H1 (cell line): ENCODE measurements around the gene CD226. TPM values are rescaled to one million over a fixed set of nuclear protein-coding genes. Genes with fewer than 3 reads are reported as not detected.

Source experiments
- CTCF ChIA-PET: fragments of 300-600 bp; sonication (Branson Sonifier 250); formaldehyde crosslinking; loops from one replicate; lab custom pipeline; 2021; ENCODE audit not compliant: partially characterized antibody; lab: Charles Lee
- POLR2A ChIA-PET: fragments of 300-600 bp; sonication (Branson Sonifier 250); formaldehyde crosslinking; loops from one replicate; lab custom pipeline; 2021; ENCODE audit warnings: inconsistent platforms; ENCODE audit not compliant: partially characterized antibody; lab: Charles Lee
- DNase-seq, 2 experiments: peaks; one replicate each; pipeline versions ENCODE4 v3.0.0 to v3.0.0-alpha.2; 2010 to 2022; ENCODE audit warnings: low spot score in 2 of 2, low read depth in 1 of 2, mixed read lengths in 1 of 2
- FAIRE-seq: peaks from 2 replicates; lab custom pipeline; 2011; peaks lifted over from hg19 to GRCh38; lab: Jason Lieb, UNC
- H2AFZ ChIP-seq: 2 replicates; pipeline ENCODE4 v1.8.1; 2012; ENCODE audit warnings: low read length, inconsistent platforms
- H2AK5ac ChIP-seq: 2 replicates; pipeline ENCODE4 v1.6.1; 2013; ENCODE audit warnings: low read depth, low read length
- H2BK120ac ChIP-seq: replicated peaks from 2 replicates; pipeline ENCODE3; 2013; ENCODE audit warnings: low read depth, low read length, inconsistent platforms
- H2BK12ac ChIP-seq: 2 replicates; pipeline ENCODE4 v1.6.1; 2013; ENCODE audit warnings: low read depth, low read length
- H2BK15ac ChIP-seq: 2 replicates; pipeline ENCODE4 v1.6.1; 2013; ENCODE audit warnings: low read length
- H2BK20ac ChIP-seq: 2 replicates; pipeline ENCODE4 v1.6.1; 2013; ENCODE audit warnings: low read length
- H2BK5ac ChIP-seq: 2 replicates; pipeline ENCODE4 v1.6.1; 2013; ENCODE audit warnings: low read depth, low read length
- H3K14ac ChIP-seq: 2 replicates; pipeline ENCODE4 v1.6.1; 2013; ENCODE audit warnings: inconsistent platforms; ENCODE audit not compliant: insufficient read length
- H3K18ac ChIP-seq: 2 replicates; pipeline ENCODE4 v1.6.1; 2013; ENCODE audit warnings: low read length; ENCODE audit errors: extremely low read depth
- H3K23ac ChIP-seq: 2 replicates; pipeline ENCODE4 v1.6.1; 2013; ENCODE audit warnings: inconsistent platforms; ENCODE audit not compliant: insufficient read length
- H3K23me2 ChIP-seq: 2 replicates; pipeline ENCODE4 v1.6.1; 2013; ENCODE audit warnings: low read depth, low read length
- H3K27ac ChIP-seq: 2 replicates; pipeline ENCODE4 v1.6.1; 2011; ENCODE audit warnings: low read depth, low read length, inconsistent platforms
- H3K27me3 ChIP-seq, 4 experiments: replicated peaks in 1 of 4; 1 replicate in 1 of 4; 2 replicates in 3 of 4; pipeline versions ENCODE4 v1.6.1 to v1.8.1; 2011 to 2013; ENCODE audit warnings: low read length in 3 of 4, mild to moderate bottlenecking in 3 of 4, inconsistent platforms in 2 of 4, mixed read lengths in 2 of 4, moderate library complexity in 1 of 4; ENCODE audit not compliant: control insufficient read depth in 3 of 4, insufficient read depth in 3 of 4; ENCODE audit errors: extremely low read depth in 1 of 4
- H3K36me3 ChIP-seq, 4 experiments: 2 replicates each; pipeline versions ENCODE4 v1.6.1 to v1.8.1; 2011 to 2013; ENCODE audit warnings: mild to moderate bottlenecking in 4 of 4, low read length in 3 of 4, moderate library complexity in 2 of 4, control low read depth in 1 of 4, inconsistent platforms in 1 of 4; ENCODE audit not compliant: insufficient read depth in 4 of 4, control insufficient read depth in 2 of 4
- H3K4ac ChIP-seq: replicated peaks from 2 replicates; pipeline ENCODE3; 2013; ENCODE audit warnings: low read length, low read depth, mixed read lengths, inconsistent platforms; ENCODE audit not compliant: insufficient read length
- H3K4me1 ChIP-seq, 4 experiments: replicated peaks in 1 of 4; 1 replicate in 1 of 4; 2 replicates in 3 of 4; pipeline versions ENCODE4 v1.6.1 to v1.8.1; 2011 to 2013; ENCODE audit warnings: low read length in 3 of 4, inconsistent platforms in 2 of 4, mixed read lengths in 1 of 4; ENCODE audit not compliant: insufficient read depth in 4 of 4, control insufficient read depth in 3 of 4
- H3K4me2 ChIP-seq, 2 experiments: 2 replicates each; pipeline versions ENCODE4 v1.6.1 to v1.8.1; 2011 to 2013; ENCODE audit warnings: low read depth in 2 of 2, low read length in 2 of 2, control low read depth in 1 of 2, inconsistent platforms in 1 of 2, mild to moderate bottlenecking in 1 of 2; ENCODE audit not compliant: insufficient read depth in 1 of 2
- H3K4me3 ChIP-seq, 4 experiments: fragments of 200-600, 300-600 bp in 1 of 4; sonication (generic), shearing (Covaris generic), sonication (Bioruptor Twin) in 1 of 4; 2 replicates each; pipeline versions ENCODE4 v1.5.1 to v1.8.1; 2011 to 2016; ENCODE audit warnings: low read length in 4 of 4, low read depth in 3 of 4, control low read depth in 2 of 4, inconsistent platforms in 2 of 4, mild to moderate bottlenecking in 2 of 4, mixed read lengths in 1 of 4, moderate library complexity in 1 of 4; ENCODE audit not compliant: insufficient read depth in 2 of 4; ENCODE audit errors: extremely low read depth in 1 of 4
- H3K56ac ChIP-seq: replicated peaks from 2 replicates; pipeline ENCODE3; 2013; ENCODE audit warnings: low read depth, mild to moderate bottlenecking, mixed read lengths, low read length, inconsistent platforms; ENCODE audit not compliant: insufficient read length
- H3K79me1 ChIP-seq: 2 replicates; pipeline ENCODE4 v1.6.1; 2013; ENCODE audit warnings: low read depth, low read length, control low read depth
- H3K79me2 ChIP-seq, 2 experiments: 2 replicates each; pipeline versions ENCODE4 v1.6.1 to v1.8.1; 2012 to 2013; ENCODE audit warnings: low read length in 2 of 2, mild to moderate bottlenecking in 2 of 2, inconsistent platforms in 1 of 2; ENCODE audit not compliant: insufficient read depth in 2 of 2, control insufficient read depth in 1 of 2
- H3K9ac ChIP-seq, 4 experiments: replicated peaks in 1 of 4; 1 replicate in 1 of 4; 2 replicates in 3 of 4; pipeline versions ENCODE4 v1.6.1 to v1.8.1; 2011 to 2013; ENCODE audit warnings: low read depth in 3 of 4, low read length in 3 of 4, control low read depth in 2 of 4, mild to moderate bottlenecking in 2 of 4, moderate library complexity in 2 of 4, inconsistent platforms in 1 of 4; ENCODE audit errors: extremely low read depth in 1 of 4
- H3K9me3 ChIP-seq, 2 experiments: 2 replicates each; pipeline versions ENCODE4 v1.6.1 to v1.8.1; 2012 to 2013; ENCODE audit warnings: mild to moderate bottlenecking in 2 of 2, moderate library complexity in 2 of 2, control low read depth in 1 of 2, inconsistent platforms in 1 of 2, low read depth in 1 of 2, low read length in 1 of 2, mixed read lengths in 1 of 2; ENCODE audit not compliant: insufficient read depth in 2 of 2
- H4K20me1 ChIP-seq, 2 experiments: replicated peaks in 1 of 2; 2 replicates each; pipeline versions ENCODE3 to v1.8.1; 2011 to 2013; ENCODE audit warnings: inconsistent platforms in 2 of 2, low read length in 2 of 2, mild to moderate bottlenecking in 1 of 2; ENCODE audit not compliant: insufficient read depth in 2 of 2, control insufficient read depth in 1 of 2
- H4K5ac ChIP-seq: 2 replicates; pipeline ENCODE4 v1.6.1; 2013; ENCODE audit warnings: low read length, low read depth, mixed read lengths, inconsistent platforms; ENCODE audit not compliant: insufficient read length
- H4K8ac ChIP-seq: 2 replicates; pipeline ENCODE4 v1.8.0; 2013; ENCODE audit warnings: mild to moderate bottlenecking, moderate library complexity, low read length, inconsistent platforms; ENCODE audit not compliant: insufficient read depth; ENCODE audit errors: extremely low read depth
- H4K91ac ChIP-seq: replicated peaks from 2 replicates; pipeline ENCODE3; 2013; ENCODE audit warnings: low read length, mixed read lengths, inconsistent platforms; ENCODE audit not compliant: insufficient read length
- CEBPB ChIP-seq: IDR thresholded peaks from 2 replicates; pipeline ENCODE4 v1.6.1; 2012; ENCODE audit warnings: low read depth, low read length
- CREB1 ChIP-seq: IDR thresholded peaks from 2 replicates; pipeline ENCODE4 v1.6.1; 2012; ENCODE audit warnings: inconsistent platforms
- HDAC2 ChIP-seq, 2 experiments: fragments of 300-600 bp in 1 of 2; sonication (generic) in 1 of 2; IDR thresholded peaks; 2 replicates each; pipeline ENCODE4 v1.6.1; 2011 to 2012; ENCODE audit warnings: low read depth in 2 of 2, low read length in 2 of 2, mild to moderate bottlenecking in 2 of 2, moderate library complexity in 2 of 2, borderline replicate concordance in 1 of 2, inconsistent platforms in 1 of 2
- HDAC6 ChIP-seq: IDR thresholded peaks from one replicate; pipeline ENCODE4 v1.7.1; 2012; ENCODE audit warnings: low read depth, mild to moderate bottlenecking, inconsistent platforms, low read length, moderate library complexity
- JUN ChIP-seq: IDR thresholded peaks from 2 replicates; pipeline ENCODE4 v1.6.1; 2011; ENCODE audit warnings: low read depth, mild to moderate bottlenecking, improper control_type of control experiment, low read length
- KDM4A ChIP-seq: IDR thresholded peaks from one replicate; pipeline ENCODE4 v1.7.1; 2012; ENCODE audit warnings: low read depth, mild to moderate bottlenecking, moderate library complexity, low read length, inconsistent platforms; ENCODE audit not compliant: severe bottlenecking
- KDM5A ChIP-seq: fragments of 200-600 bp; IDR thresholded peaks from 2 replicates; pipeline ENCODE4 v1.7.1; 2012; ENCODE audit warnings: mild to moderate bottlenecking, low read length, inconsistent platforms, mixed read lengths
- MAFK ChIP-seq: IDR thresholded peaks from 2 replicates; pipeline ENCODE4 v1.6.1; 2012; ENCODE audit warnings: low read depth, mild to moderate bottlenecking, improper control_type of control experiment, low read length
- MAX ChIP-seq: IDR thresholded peaks from 2 replicates; pipeline ENCODE4 v1.6.1; 2012; ENCODE audit warnings: inconsistent platforms
- RFX5 ChIP-seq: IDR thresholded peaks from 2 replicates; pipeline ENCODE4 v1.6.1; 2011; ENCODE audit warnings: low read depth, low read length, improper control_type of control experiment, borderline replicate concordance
- SAP30 ChIP-seq: fragments of 300-600 bp; sonication (generic); IDR thresholded peaks from 2 replicates; pipeline ENCODE4 v1.7.1; 2012; ENCODE audit warnings: low read length, moderate library complexity, mild to moderate bottlenecking, inconsistent platforms; ENCODE audit not compliant: insufficient read depth, insufficient replicate concordance
- SP2 ChIP-seq: IDR thresholded peaks from 2 replicates; pipeline ENCODE4 v1.6.1; 2012; ENCODE audit warnings: mild to moderate bottlenecking, low read length, inconsistent platforms
- SP4 ChIP-seq: IDR thresholded peaks from 2 replicates; pipeline ENCODE4 v1.6.1; 2012; ENCODE audit warnings: low read length, inconsistent platforms
- WGBS, 2 experiments: shearing (Covaris generic) in 1 of 2; methylation state at CpG; one replicate each; pipeline versions ENCODE4 v1.1.6 to v1.1.7; 2013 to 2015; ENCODE audit warnings: low lambda C conversion rate in 2 of 2, mixed read lengths in 2 of 2, inconsistent platforms in 1 of 2, low coverage in 1 of 2, missing lambda C conversion rate in 1 of 2; ENCODE audit not compliant: insufficient replicate concordance in 2 of 2, insufficient coverage in 1 of 2, insufficient read length in 1 of 2; ENCODE audit errors: extremely low coverage in 1 of 2, missing lambda C conversion rate in 1 of 2; 5-methylcytosine and 5-hydroxymethylcytosine counted together
- polyA plus RNA-seq, 7 experiments: library from polyadenylated mRNA; depleted of rRNA in 3 of 7; stranded (reverse) in 5 of 7; unstranded in 2 of 7; fragments of >200 nt in 5 of 7; fragments of 200-250 nt in 2 of 7; gene quantifications; 1 replicate in 5 of 7; 2 replicates in 1 of 7; 4 replicates in 1 of 7; pipeline versions ENCODE4 v1.2.1 to v1.2.3, GENCODE V29; 2011 to 2013; ENCODE audit warnings: missing spikeins in 2 of 7, mixed read lengths in 2 of 7
- total RNA-seq: library from RNA; stranded (reverse); fragmentation: NEBNext Ultra II Directional; extraction: Animal tissue kit (Norgen Biotek cat#: 25700); gene quantifications from 2 replicates; pipeline ENCODE4 v1.2.1, GENCODE V29; 2021

CD226 gene
- total and polyA plus RNA-seq, 2 of the 8 experiments (the other 6 are each of a cell fraction or from before 2014, with no cell fraction given) = not detected

DNA sequence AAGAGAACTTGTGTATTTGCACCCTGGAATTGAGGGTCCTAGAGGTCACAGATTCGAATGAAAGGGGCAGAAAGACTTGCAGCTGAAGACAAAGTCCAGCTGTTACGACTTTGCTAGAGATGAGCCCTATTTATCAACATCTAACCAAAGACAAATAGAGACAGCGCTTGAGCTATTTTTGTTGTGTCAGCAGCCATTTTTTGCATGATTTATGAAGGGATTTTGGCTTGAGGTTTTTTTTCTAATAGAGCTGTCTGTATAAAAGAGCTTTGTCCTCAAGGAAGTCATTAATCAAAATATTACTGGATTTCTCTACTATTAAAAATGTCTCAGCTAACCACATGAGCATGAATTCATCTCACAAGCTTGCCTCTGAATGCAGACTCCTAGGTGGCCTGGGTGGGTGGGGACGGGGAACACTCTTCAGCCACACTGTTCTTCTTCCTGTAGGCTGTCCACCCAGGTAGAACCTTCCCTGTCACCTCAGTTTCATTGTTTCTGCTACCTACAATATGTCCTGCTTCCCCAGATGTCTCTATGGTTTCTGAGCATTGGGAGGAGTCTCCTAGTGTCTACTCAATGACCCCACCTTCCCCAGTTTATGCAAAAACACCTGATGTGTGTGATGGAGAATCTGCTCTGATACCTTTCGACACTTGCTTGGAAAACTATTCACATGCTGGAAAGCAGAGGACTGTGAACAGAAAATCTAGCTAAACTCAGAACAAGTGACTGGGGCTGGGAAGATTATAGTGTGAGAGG lies 7.2 kb upstream of the CD226 start:
- no peak overlapping the region for H3K56ac ChIP-seq
- H2BK5ac ChIP-seq = no peak overlapping the region
- H4K91ac ChIP-seq = no peak overlapping the region
- no peaks in the 10 kb centered on the region for H3K27me3 ChIP-seq
- H3K23ac ChIP-seq = no peak overlapping the region
- 0 out of 7 replicates have a peak, but pooled peaks cover 0 to 2% (median 0%) of the 10 kb centered on the region in 4 experiments for H3K4me1 ChIP-seq
- peaks cover 0 to 2% of the 10 kb centered on the region in 2 experiments for H4K20me1 ChIP-seq
- no peak overlapping the region for H2AFZ ChIP-seq
- ChIA-PET CTCF (interaction anchor here (0.5 to 1.1 kb wide), 3 partner anchors 13 to 46 kb away, joined by 3 read pairs; no protein-coding TSS in a partner anchor), POLR2A (no interaction called here)
- H3K4me3 ChIP-seq = no peak overlapping the region
- no peaks in the 10 kb centered on the region for H3K79me2 ChIP-seq
- no peak overlapping the region for H2AK5ac ChIP-seq
- no peak overlapping the region for H4K5ac ChIP-seq
- FAIRE-seq = no peak
- no peaks in the 10 kb centered on the region; a peak in 1 of 8 replicates for H3K36me3 ChIP-seq
- H4K8ac ChIP-seq = no peak overlapping the region
- no peaks in the 10 kb centered on the region for H3K79me1 ChIP-seq
- peaks cover 2% of the 10 kb centered on the region; the same call in 1 of the 2 replicates for H3K23me2 ChIP-seq
- no peak overlapping the region for H3K14ac ChIP-seq
- H2BK120ac ChIP-seq = no peak overlapping the region
- H3K4me2 ChIP-seq = no peak overlapping the region
- H3K9ac ChIP-seq = no peak overlapping the region
- H2BK12ac ChIP-seq = no peak overlapping the region
- H2BK15ac ChIP-seq = no peak overlapping the region
- no peak overlapping the region for H2BK20ac ChIP-seq
- WGBS, 2 experiments = 98% methylated on average over 5 of the region's 5 CpGs; no CpG with 5 or more reads in 1 of the 2 experiments
- no peak for DNase-seq
- no peak overlapping the region for H3K4ac ChIP-seq
- no peaks in the 10 kb centered on the region for H3K9me3 ChIP-seq
- no peak overlapping the region for H3K27ac ChIP-seq
- no peak overlapping the region for H3K18ac ChIP-seq
- TF ChIP-seq CEBPB (no peak), HDAC2 (IDR thresholded peaks at IDR 0.05; ENCODE audit: borderline replicate concordance in 1 of 2, low read depth in 2 of 2, low read length in 2 of 2) (no peak), CREB1 (no peak), KDM4A (no peak), SAP30 (no peak), RFX5 (no peak), MAFK (no peak), JUN (no peak), MAX (no peak), KDM5A (no peak), SP2 (no peak), HDAC6 (no peak), SP4 (no peak)
